HepG2 (cell line): ENCODE measurements around the gene TULP3. TPM values are rescaled to one million over a fixed set of nuclear protein-coding genes. Genes with fewer than 3 reads are reported as not detected.

Experiments
- CCDC6 ChIP-seq: sonication (generic); formaldehyde crosslinking; IDR thresholded peaks from 2 replicates; pipeline ENCODE4 v1.8.1; 2022; ENCODE audit warnings: mild to moderate bottlenecking, missing genetic modification reagents, moderate library complexity
- FOSL1 ChIP-seq: sonication (generic); formaldehyde crosslinking; IDR thresholded peaks from 2 replicates; pipeline ENCODE4 v1.9.0; 2021; ENCODE audit warnings: missing genetic modification reagents, borderline replicate concordance
- FOXO4 ChIP-seq: sonication (generic); formaldehyde crosslinking; conservative IDR thresholded peaks from 2 replicates; pipeline ENCODE4 v1.8.1; 2023; ENCODE audit warnings: missing genetic modification reagents
- HNRNPL ChIP-seq: fragments of 200-400 bp; formaldehyde crosslinking; IDR thresholded peaks from 2 replicates; pipeline ENCODE4 v1.6.1; 2017; ENCODE audit warnings: mild to moderate bottlenecking, low read depth, low read length
- IKZF5 ChIP-seq: IDR thresholded peaks from 2 replicates; pipeline ENCODE4 v1.6.1; 2018; ENCODE audit warnings: missing genetic modification reagents, mild to moderate bottlenecking, missing compliant biosample characterization
- NFE2L1 ChIP-seq: sonication (generic); formaldehyde crosslinking; IDR thresholded peaks from 2 replicates; pipeline ENCODE4 v1.4.0; 2020; ENCODE audit warnings: missing genetic modification reagents, mild to moderate bottlenecking, borderline replicate concordance
- RCOR2 ChIP-seq: IDR thresholded peaks from 2 replicates; pipeline ENCODE4 v1.6.1; 2016; ENCODE audit warnings: missing biosample characterization, missing genetic modification reagents
- SCMH1 ChIP-seq: sonication (generic); formaldehyde crosslinking; IDR thresholded peaks from 2 replicates; pipeline ENCODE4 v1.9.0; 2021; ENCODE audit warnings: missing genetic modification reagents, mild to moderate bottlenecking, borderline replicate concordance
- SKI ChIP-seq: fragments of 450-650 bp; IDR thresholded peaks from one replicate; pipeline ENCODE4 v1.6.1; 2018; ENCODE audit warnings: mild to moderate bottlenecking; ENCODE audit not compliant: partially characterized antibody
- SSRP1 ChIP-seq: IDR thresholded peaks from 2 replicates; pipeline ENCODE4 v1.6.1; 2016; ENCODE audit warnings: control low read depth
- ZEB1 ChIP-seq: IDR thresholded peaks from 2 replicates; pipeline ENCODE4 v1.6.1; 2012; ENCODE audit warnings: mild to moderate bottlenecking, low read depth, inconsistent platforms; ENCODE audit not compliant: insufficient replicate concordance
- ZHX1 ChIP-seq: sonication (generic); formaldehyde crosslinking; IDR thresholded peaks from 2 replicates; pipeline ENCODE4 v1.8.1; 2022; ENCODE audit warnings: low read depth, mild to moderate bottlenecking, missing genetic modification reagents
- ZNF136 ChIP-seq: sonication (generic); formaldehyde crosslinking; IDR thresholded peaks from 2 replicates; pipeline ENCODE4 v1.8.1; 2022; ENCODE audit warnings: low read depth, mild to moderate bottlenecking, moderate library complexity, missing genetic modification reagents
- ZNF496 ChIP-seq: sonication (generic); formaldehyde crosslinking; IDR thresholded peaks from 2 replicates; pipeline ENCODE4 v1.8.1; 2023; ENCODE audit warnings: mild to moderate bottlenecking, moderate library complexity, missing genetic modification reagents; ENCODE audit not compliant: insufficient replicate concordance
- ZNF558 ChIP-seq: sonication (generic); formaldehyde crosslinking; IDR thresholded peaks from 2 replicates; pipeline ENCODE4 v1.9.0; 2022; ENCODE audit warnings: mild to moderate bottlenecking, missing genetic modification reagents, borderline replicate concordance
- ZNF567 ChIP-seq: sonication (generic); formaldehyde crosslinking; IDR thresholded peaks from 2 replicates; pipeline ENCODE4 v1.8.1; 2023; ENCODE audit warnings: mild to moderate bottlenecking, missing genetic modification reagents, borderline replicate concordance
- ZNF574 ChIP-seq: sonication (generic); formaldehyde crosslinking; IDR thresholded peaks from 2 replicates; pipeline ENCODE4 v1.4.0; 2020; ENCODE audit warnings: missing genetic modification reagents
- polyA plus RNA-seq, 8 experiments: library from polyadenylated mRNA; depleted of rRNA in 3 of 8; stranded (reverse) in 7 of 8; unstranded in 1 of 8; fragments of >200 nt; fragmentation: Illumina TruSeq in 4 of 8; extraction: Trizol in 4 of 8; gene quantifications; 2 replicates each; pipeline versions ENCODE4 v1.2.1 to v1.2.3, GENCODE V29; 2011 to 2016; ENCODE audit warnings: low read depth in 4 of 8, missing spikeins in 1 of 8, mixed read lengths in 1 of 8; ENCODE audit not compliant: insufficient read depth in 1 of 8
- total RNA-seq, 5 experiments: library from RNA; depleted of rRNA; stranded (reverse); fragments of >200 nt; fragmentation: Illumina TruSeq; extraction: Trizol; gene quantifications; 2 replicates each; pipeline ENCODE4 v1.2.3, GENCODE V29; 2016; ENCODE audit warnings: low read depth in 1 of 5

Gene TULP3
- total and polyA plus RNA-seq, 2 of the 13 experiments (the other 11 are each of a cell fraction or from before 2014, with no cell fraction given), result 11.2 to 13.2 TPM

- TF ChIP-seq SCMH1 (no peak), ZNF574 (CRISPR knock-in tag) (peak; percentile 88), FOXO4 (CRISPR knock-in tag) (no peak), FOSL1 (CRISPR knock-in tag) (no peak), ZEB1 (no peak), ZNF496 (CRISPR knock-in tag) (no peak), ZNF567 (CRISPR knock-in tag) (no peak; the same call in 1 of the 2 replicates), RCOR2 (no peak), ZNF136 (CRISPR knock-in tag) (peak; percentile 88; the same call in 1 of the 2 replicates), CCDC6 (peak; percentile 41; the same call in 1 of the 2 replicates), SKI (no peak), NFE2L1 (CRISPR knock-in tag) (no peak), ZHX1 (CRISPR knock-in tag) (peak; percentile 75), HNRNPL (0 out of 2 replicates have a peak, but pooled peaks have one; percentile 34), ZNF558 (CRISPR knock-in tag) (peak; percentile 77; the same call in 1 of the 2 replicates), SSRP1 (CRISPR knock-in tag) (no peak), IKZF5 (CRISPR knock-in tag) (peak; percentile 80)
These were observed at the start of gene TULP3 (continued) for GRCh38 chr12:2890388-2891239.
